PC-9 (cell line): ENCODE measurements around the gene SERPINH1.

Experiments
- EZH2 ChIP-seq: fragments of 200-600 bp; sonication (generic); IDR thresholded peaks from 2 replicates; pipeline ENCODE4 v1.8.0; 2017; ENCODE audit warnings: antibody characterized with exemption, low read depth
- TF ChIP-seq, protein P1 (sequence below): fragments of 200-600 bp; sonication (generic); conservative IDR thresholded peaks from 2 replicates; pipeline ENCODE4 v1.6.1; 2017; ENCODE audit warnings: mixed run types, antibody characterized with exemption, mild to moderate bottlenecking, moderate library complexity

- TF ChIP-seq, protein P1, sequence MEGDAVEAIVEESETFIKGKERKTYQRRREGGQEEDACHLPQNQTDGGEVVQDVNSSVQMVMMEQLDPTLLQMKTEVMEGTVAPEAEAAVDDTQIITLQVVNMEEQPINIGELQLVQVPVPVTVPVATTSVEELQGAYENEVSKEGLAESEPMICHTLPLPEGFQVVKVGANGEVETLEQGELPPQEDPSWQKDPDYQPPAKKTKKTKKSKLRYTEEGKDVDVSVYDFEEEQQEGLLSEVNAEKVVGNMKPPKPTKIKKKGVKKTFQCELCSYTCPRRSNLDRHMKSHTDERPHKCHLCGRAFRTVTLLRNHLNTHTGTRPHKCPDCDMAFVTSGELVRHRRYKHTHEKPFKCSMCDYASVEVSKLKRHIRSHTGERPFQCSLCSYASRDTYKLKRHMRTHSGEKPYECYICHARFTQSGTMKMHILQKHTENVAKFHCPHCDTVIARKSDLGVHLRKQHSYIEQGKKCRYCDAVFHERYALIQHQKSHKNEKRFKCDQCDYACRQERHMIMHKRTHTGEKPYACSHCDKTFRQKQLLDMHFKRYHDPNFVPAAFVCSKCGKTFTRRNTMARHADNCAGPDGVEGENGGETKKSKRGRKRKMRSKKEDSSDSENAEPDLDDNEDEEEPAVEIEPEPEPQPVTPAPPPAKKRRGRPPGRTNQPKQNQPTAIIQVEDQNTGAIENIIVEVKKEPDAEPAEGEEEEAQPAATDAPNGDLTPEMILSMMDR: no peak
- TF ChIP-seq EZH2: no peak
These were observed 53.7 kb downstream of the SERPINH1 start for GRCh38 chr11:75615751-75616150.
